HepG2 (cell line): ENCODE measurements around the gene IL24. TPM values are rescaled to one million over a fixed set of nuclear protein-coding genes. Genes with fewer than 3 reads are reported as not detected.
A peak's percentile ranks its signal among the peaks of the same experiment; 100 is the strongest.

Experiments used
- KLF16 ChIP-seq, 2 experiments: sonication (generic) in 1 of 2; formaldehyde crosslinking in 1 of 2; IDR thresholded peaks; 2 replicates each; pipeline versions ENCODE4 v1.6.1 to v1.8.0; 2016 to 2023; ENCODE audit warnings: missing genetic modification reagents in 2 of 2, missing compliant biosample characterization in 1 of 2
- MAFK ChIP-seq, 2 experiments: IDR thresholded peaks in 1 of 2; conservative IDR thresholded peaks in 1 of 2; 2 replicates each; pipeline ENCODE4 v1.6.1; 2011; ENCODE audit warnings: improper control_type of control experiment in 2 of 2, low read length in 2 of 2
- MBNL3 ChIP-seq: fragments of 250-450 bp; sonication (Bioruptor Pico); conservative IDR thresholded peaks from 2 replicates; pipeline ENCODE4 v1.8.0; 2022; ENCODE audit warnings: mild to moderate bottlenecking, inconsistent platforms
- NCOA5 ChIP-seq: sonication (generic); formaldehyde crosslinking; IDR thresholded peaks from 2 replicates; pipeline ENCODE4 v1.4.0; 2020; ENCODE audit warnings: missing genetic modification reagents
- RBM22 ChIP-seq: fragments of 200-400 bp; formaldehyde crosslinking; optimal IDR thresholded peaks from 2 replicates; pipeline ENCODE3; 2017; ENCODE audit warnings: mild to moderate bottlenecking, low read length, moderate library complexity
- RCOR2 ChIP-seq: IDR thresholded peaks from 2 replicates; pipeline ENCODE4 v1.6.1; 2016; ENCODE audit warnings: missing biosample characterization, missing genetic modification reagents
- SMYD3 ChIP-seq: sonication (generic); formaldehyde crosslinking; IDR thresholded peaks from 2 replicates; pipeline ENCODE4 v1.8.1; 2023; ENCODE audit warnings: mild to moderate bottlenecking, missing genetic modification reagents
- TBP ChIP-seq: sonication (generic); formaldehyde crosslinking; IDR thresholded peaks from 2 replicates; pipeline ENCODE4 v1.5.0; 2020; ENCODE audit warnings: missing genetic modification reagents
- TEAD3 ChIP-seq: optimal IDR thresholded peaks from 2 replicates; pipeline ENCODE3; 2016; ENCODE audit warnings: borderline replicate concordance
- THAP11 ChIP-seq: IDR thresholded peaks from 2 replicates; pipeline ENCODE4 v1.6.1; 2016; ENCODE audit warnings: missing biosample characterization, missing genetic modification reagents
- ZNF205 ChIP-seq: IDR thresholded peaks from 2 replicates; pipeline ENCODE4 v1.6.1; 2018; ENCODE audit warnings: missing biosample characterization, missing genetic modification reagents
- ZNF335 ChIP-seq: sonication (generic); formaldehyde crosslinking; IDR thresholded peaks from 2 replicates; pipeline ENCODE4 v1.4.0; 2020; ENCODE audit warnings: missing genetic modification reagents
- ZNF343 ChIP-seq: sonication (generic); formaldehyde crosslinking; IDR thresholded peaks from 2 replicates; pipeline ENCODE4 v1.4.0; 2020; ENCODE audit warnings: mild to moderate bottlenecking, missing genetic modification reagents
- ZNF589 ChIP-seq: sonication (generic); formaldehyde crosslinking; conservative IDR thresholded peaks from 2 replicates; pipeline ENCODE4 v1.8.0; 2022; ENCODE audit warnings: mild to moderate bottlenecking, moderate library complexity, missing genetic modification reagents
- ZNF788 ChIP-seq: sonication (generic); formaldehyde crosslinking; IDR thresholded peaks from 2 replicates; pipeline ENCODE4 v1.5.0; 2020; ENCODE audit warnings: mild to moderate bottlenecking, missing genetic modification reagents, borderline replicate concordance
- ZNF816 ChIP-seq: sonication (generic); formaldehyde crosslinking; IDR thresholded peaks from 2 replicates; pipeline ENCODE4 v1.8.0; 2022; ENCODE audit warnings: missing genetic modification reagents, mild to moderate bottlenecking, borderline replicate concordance
- ZNF891 ChIP-seq: sonication (generic); formaldehyde crosslinking; IDR thresholded peaks from 2 replicates; pipeline ENCODE4 v1.5.0; 2020; ENCODE audit warnings: mild to moderate bottlenecking, missing genetic modification reagents
- polyA plus RNA-seq, 8 experiments: library from polyadenylated mRNA; depleted of rRNA in 3 of 8; stranded (reverse) in 7 of 8; unstranded in 1 of 8; fragments of >200 nt; fragmentation: Illumina TruSeq in 4 of 8; extraction: Trizol in 4 of 8; gene quantifications; 2 replicates each; pipeline versions ENCODE4 v1.2.1 to v1.2.3, GENCODE V29; 2011 to 2016; ENCODE audit warnings: low read depth in 4 of 8, missing spikeins in 1 of 8, mixed read lengths in 1 of 8; ENCODE audit not compliant: insufficient read depth in 1 of 8
- total RNA-seq, 5 experiments: library from RNA; depleted of rRNA; stranded (reverse); fragments of >200 nt; fragmentation: Illumina TruSeq; extraction: Trizol; gene quantifications; 2 replicates each; pipeline ENCODE4 v1.2.3, GENCODE V29; 2016; ENCODE audit warnings: low read depth in 1 of 5
- TF ChIP-seq, protein P1 (sequence below): IDR thresholded peaks from 2 replicates; pipeline ENCODE4 v1.6.1; 2016; ENCODE audit warnings: mild to moderate bottlenecking, missing biosample characterization, missing genetic modification reagents
- TF ChIP-seq, protein P2 (sequence below): sonication (generic); formaldehyde crosslinking; IDR thresholded peaks from 2 replicates; pipeline ENCODE4 v1.9.0; 2021; ENCODE audit warnings: missing genetic modification reagents, borderline replicate concordance
- TF ChIP-seq, protein P3 (sequence below): sonication (generic); formaldehyde crosslinking; conservative IDR thresholded peaks from 2 replicates; pipeline ENCODE4 v1.4.0; 2020; ENCODE audit warnings: missing genetic modification reagents
- TF ChIP-seq, protein P4 (sequence below): sonication (generic); formaldehyde crosslinking; IDR thresholded peaks from 2 replicates; pipeline ENCODE4 v1.5.1; 2020; ENCODE audit warnings: missing genetic modification reagents, mild to moderate bottlenecking, borderline replicate concordance
- TF ChIP-seq, protein P5 (sequence below): sonication (generic); formaldehyde crosslinking; IDR thresholded peaks from 2 replicates; pipeline ENCODE4 v1.4.0; 2020; ENCODE audit warnings: missing genetic modification reagents, borderline replicate concordance

IL24 gene
- total and polyA plus RNA-seq, 2 of the 13 experiments (the other 11 are each of a cell fraction or from before 2014, with no cell fraction given): not detected

DNA sequence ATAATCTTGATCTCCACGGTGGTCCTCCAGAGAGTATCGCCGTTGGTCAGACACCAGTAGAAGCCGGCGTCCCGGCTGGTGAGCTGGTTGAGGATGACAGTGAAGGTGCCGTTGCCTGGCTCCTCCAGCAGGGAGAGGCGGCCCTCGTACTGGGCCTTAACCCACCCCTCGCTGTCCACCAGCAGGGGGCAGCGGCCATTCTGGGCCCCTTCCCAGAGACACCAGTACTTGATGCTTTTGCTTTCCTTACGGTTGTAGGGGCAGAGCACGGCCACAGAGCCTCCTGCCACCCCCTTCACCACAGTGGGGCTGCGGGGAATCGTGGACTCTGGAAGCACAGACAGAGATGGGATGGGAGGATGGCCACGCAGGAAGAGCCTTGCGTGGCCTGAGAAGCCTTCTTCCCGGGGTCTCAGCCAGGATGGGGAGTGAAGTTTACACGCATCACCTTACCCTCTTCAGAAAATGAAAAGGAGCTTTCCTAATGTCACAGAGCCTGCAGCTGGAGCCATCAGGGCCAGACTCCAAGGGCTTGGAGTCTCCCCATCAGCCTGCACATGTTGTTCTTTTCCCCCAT, 38.3 kb downstream of the IL24 start (continued):
- no peak for TF ChIP-seq MAFK (conservative IDR thresholded peaks at IDR 0.05 in 1 of 2, IDR thresholded peaks at IDR 0.05 in 1 of 2; ENCODE audit: low read length in 2 of 2)
- TF ChIP-seq, protein P1, sequence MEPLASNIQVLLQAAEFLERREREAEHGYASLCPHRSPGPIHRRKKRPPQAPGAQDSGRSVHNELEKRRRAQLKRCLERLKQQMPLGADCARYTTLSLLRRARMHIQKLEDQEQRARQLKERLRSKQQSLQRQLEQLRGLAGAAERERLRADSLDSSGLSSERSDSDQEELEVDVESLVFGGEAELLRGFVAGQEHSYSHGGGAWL (CRISPR knock-in tag): no peak
- TF ChIP-seq, protein P2, sequence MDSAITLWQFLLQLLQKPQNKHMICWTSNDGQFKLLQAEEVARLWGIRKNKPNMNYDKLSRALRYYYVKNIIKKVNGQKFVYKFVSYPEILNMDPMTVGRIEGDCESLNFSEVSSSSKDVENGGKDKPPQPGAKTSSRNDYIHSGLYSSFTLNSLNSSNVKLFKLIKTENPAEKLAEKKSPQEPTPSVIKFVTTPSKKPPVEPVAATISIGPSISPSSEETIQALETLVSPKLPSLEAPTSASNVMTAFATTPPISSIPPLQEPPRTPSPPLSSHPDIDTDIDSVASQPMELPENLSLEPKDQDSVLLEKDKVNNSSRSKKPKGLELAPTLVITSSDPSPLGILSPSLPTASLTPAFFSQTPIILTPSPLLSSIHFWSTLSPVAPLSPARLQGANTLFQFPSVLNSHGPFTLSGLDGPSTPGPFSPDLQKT (CRISPR knock-in tag): no peak
- no peak for TF ChIP-seq RCOR2 (CRISPR knock-in tag)
- TF ChIP-seq ZNF589 (CRISPR knock-in tag): no peak
- no peak for TF ChIP-seq SMYD3 (CRISPR knock-in tag)
- TF ChIP-seq, protein P3, sequence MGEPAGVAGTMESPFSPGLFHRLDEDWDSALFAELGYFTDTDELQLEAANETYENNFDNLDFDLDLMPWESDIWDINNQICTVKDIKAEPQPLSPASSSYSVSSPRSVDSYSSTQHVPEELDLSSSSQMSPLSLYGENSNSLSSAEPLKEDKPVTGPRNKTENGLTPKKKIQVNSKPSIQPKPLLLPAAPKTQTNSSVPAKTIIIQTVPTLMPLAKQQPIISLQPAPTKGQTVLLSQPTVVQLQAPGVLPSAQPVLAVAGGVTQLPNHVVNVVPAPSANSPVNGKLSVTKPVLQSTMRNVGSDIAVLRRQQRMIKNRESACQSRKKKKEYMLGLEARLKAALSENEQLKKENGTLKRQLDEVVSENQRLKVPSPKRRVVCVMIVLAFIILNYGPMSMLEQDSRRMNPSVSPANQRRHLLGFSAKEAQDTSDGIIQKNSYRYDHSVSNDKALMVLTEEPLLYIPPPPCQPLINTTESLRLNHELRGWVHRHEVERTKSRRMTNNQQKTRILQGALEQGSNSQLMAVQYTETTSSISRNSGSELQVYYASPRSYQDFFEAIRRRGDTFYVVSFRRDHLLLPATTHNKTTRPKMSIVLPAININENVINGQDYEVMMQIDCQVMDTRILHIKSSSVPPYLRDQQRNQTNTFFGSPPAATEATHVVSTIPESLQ: no peak
- no peak for TF ChIP-seq ZNF891 (CRISPR knock-in tag)
- TF ChIP-seq, protein P4, sequence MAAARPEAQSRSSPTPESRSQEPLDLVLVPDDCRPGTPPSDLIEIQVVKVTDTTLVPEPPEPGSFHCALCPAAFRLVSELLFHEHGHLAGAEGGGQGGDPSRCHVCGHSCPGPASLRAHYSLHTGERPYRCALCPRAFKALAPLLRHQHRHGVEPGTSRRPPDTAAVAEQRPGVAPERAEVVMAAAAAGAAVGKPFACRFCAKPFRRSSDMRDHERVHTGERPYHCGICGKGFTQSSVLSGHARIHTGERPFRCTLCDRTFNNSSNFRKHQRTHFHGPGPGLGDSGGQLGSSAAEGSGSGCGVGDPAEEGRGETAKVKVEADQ (CRISPR knock-in tag): no peak
- TF ChIP-seq TEAD3 (CRISPR knock-in tag): peak; percentile 26
- no peak for TF ChIP-seq MBNL3
- no peak for TF ChIP-seq ZNF343
- TF ChIP-seq, protein P5, sequence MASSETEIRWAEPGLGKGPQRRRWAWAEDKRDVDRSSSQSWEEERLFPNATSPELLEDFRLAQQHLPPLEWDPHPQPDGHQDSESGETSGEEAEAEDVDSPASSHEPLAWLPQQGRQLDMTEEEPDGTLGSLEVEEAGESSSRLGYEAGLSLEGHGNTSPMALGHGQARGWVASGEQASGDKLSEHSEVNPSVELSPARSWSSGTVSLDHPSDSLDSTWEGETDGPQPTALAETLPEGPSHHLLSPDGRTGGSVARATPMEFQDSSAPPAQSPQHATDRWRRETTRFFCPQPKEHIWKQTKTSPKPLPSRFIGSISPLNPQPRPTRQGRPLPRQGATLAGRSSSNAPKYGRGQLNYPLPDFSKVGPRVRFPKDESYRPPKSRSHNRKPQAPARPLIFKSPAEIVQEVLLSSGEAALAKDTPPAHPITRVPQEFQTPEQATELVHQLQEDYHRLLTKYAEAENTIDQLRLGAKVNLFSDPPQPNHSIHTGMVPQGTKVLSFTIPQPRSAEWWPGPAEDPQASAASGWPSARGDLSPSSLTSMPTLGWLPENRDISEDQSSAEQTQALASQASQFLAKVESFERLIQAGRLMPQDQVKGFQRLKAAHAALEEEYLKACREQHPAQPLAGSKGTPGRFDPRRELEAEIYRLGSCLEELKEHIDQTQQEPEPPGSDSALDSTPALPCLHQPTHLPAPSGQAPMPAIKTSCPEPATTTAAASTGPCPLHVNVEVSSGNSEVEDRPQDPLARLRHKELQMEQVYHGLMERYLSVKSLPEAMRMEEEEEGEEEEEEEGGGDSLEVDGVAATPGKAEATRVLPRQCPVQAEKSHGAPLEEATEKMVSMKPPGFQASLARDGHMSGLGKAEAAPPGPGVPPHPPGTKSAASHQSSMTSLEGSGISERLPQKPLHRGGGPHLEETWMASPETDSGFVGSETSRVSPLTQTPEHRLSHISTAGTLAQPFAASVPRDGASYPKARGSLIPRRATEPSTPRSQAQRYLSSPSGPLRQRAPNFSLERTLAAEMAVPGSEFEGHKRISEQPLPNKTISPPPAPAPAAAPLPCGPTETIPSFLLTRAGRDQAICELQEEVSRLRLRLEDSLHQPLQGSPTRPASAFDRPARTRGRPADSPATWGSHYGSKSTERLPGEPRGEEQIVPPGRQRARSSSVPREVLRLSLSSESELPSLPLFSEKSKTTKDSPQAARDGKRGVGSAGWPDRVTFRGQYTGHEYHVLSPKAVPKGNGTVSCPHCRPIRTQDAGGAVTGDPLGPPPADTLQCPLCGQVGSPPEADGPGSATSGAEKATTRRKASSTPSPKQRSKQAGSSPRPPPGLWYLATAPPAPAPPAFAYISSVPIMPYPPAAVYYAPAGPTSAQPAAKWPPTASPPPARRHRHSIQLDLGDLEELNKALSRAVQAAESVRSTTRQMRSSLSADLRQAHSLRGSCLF (CRISPR knock-in tag): no peak
- no peak for TF ChIP-seq RBM22
- TF ChIP-seq ZNF788 (CRISPR knock-in tag): peak; percentile 70; the same call in 1 of the 2 replicates
- TF ChIP-seq TBP (CRISPR knock-in tag): no peak
- no peak for TF ChIP-seq KLF16 (CRISPR knock-in tag; IDR thresholded peaks at IDR 0.05)
- 0 out of 2 replicates have a peak, but pooled peaks have one; percentile 16 for TF ChIP-seq THAP11
- no peak for TF ChIP-seq ZNF205 (CRISPR knock-in tag)
- no peak for TF ChIP-seq ZNF335 (CRISPR knock-in tag)
- TF ChIP-seq NCOA5 (CRISPR knock-in tag): no peak
- no peak for TF ChIP-seq ZNF816 (CRISPR knock-in tag)
